CD4-positive, alpha-beta T cell treated with Interleukin-4 for 4 hours (primary cell): ENCODE measurements around the gene IFITM10.

Experiments used
- DNase-seq: peaks from one replicate; pipeline ENCODE4 v3.0.0-alpha.2; 2020

Gene IFITM10

DNA sequence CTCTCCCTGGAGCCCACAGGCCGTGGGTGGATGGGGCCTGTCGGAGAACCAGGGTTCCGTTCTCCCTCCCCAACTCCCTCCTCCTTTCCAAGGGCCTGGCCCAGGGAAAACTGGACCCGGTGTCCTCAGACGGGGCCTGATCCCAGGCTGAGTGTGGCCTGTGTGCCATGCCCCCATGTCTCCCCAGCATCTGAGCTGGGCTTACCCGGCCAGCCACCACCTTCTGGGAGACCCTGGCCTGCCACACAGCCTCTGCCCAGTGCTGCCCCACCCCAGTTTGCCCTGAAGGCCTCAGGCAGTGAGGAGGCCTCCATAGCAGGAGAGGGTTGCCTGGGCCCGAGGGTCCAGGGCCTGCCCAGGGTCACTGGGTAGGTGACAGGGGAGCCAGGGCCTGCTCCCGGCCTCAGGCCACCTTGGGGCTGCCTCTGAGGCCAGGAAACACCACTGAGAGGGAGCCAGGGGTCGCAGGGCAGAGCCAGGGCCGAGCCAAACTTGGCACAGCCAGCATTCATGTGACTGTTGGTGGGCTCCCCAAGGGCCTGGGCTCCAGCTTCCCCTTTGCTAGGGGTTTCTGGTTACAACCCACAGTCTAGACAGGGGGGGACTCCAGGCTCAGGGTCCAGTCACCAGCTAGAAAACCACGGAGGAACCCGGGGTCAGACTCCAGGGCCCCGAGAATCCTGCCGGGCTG, 590 bp upstream of the IFITM10 start:
- no peak for DNase-seq

DNA sequence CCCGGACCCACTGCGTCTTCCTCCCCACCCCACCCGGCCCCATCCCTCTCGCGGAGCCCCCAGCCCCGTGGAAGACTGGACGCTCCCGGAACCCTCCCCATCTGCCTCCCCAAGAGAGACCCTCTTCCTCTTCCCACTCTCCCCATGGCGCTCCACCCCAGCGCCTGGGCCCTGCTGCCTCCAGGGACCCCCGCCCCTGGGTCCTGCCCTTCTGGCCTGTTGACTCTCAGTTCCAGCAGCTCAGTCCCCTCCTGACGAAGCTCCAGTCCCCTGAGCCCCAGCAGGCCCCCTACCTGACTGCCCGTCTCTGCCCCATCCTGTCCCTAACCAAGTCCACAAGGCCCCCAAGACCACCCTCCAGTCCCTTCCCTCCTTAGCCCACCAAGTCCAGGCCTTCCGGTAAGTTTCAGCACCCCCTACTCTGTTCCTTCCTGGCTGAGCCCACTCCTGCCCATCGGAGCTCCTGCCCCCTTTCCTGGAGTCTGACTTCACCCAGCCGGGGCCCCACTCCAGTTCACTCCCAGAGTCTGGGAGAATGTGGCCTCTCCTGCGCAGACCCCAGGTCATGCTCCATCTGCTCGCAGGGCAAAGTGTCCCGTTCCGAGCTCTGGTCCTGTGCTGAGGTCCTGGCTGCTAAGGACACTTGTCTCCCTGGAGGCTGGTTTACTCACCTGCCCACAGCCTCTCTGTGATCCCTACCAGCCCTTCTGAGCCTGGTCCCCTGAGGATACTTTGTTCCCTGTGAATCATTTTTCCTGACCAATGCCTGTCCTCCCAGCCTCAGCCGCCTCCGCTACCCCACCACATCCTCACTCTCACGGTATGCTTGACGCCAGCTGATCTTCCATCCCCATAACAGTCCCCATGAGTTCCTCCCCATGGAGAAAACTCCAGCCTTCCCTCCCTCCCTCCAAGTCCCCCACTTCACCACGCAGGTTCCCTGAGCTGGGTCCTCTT, 722 bp downstream of the IFITM10 start:
- DNase-seq, result no peak

DNA sequence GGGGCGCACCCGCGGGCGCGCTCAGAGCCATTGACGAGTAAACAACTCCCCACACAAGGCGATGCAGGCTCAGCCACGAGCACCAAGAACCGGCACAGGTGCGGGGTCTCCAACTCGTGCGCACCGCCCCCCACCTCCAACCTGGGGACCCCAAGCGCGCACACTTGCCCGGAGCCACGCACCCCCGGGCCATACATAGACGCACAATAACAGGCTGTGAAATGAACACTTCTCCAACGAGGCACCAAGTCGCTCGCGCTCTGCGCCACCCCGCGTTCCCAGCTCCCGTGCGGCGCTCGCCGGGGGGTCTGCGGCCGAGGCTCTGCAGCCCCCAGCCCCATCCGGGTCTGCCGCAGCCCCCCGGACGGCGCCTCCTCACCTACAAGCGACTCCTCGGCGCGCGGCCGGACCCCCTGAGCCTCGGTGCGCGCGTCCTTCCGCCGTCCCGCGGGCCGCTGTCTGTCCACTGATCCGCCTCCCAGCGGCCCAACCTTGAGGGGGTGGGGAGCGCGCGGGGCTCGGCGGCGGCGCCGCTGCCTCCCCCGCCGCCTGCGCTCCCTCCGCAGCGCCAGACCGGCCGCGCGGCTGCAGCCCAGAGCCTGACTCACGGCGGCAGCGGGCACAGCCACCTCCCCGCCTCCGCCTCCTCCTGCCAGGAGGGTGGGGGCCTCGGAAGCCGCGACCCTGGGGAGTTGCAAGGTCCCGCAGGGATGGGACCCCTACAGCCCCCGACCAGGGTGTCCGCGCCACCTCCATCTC, 1.6 kb downstream of the IFITM10 start:
- DNase-seq, result no peak

DNA sequence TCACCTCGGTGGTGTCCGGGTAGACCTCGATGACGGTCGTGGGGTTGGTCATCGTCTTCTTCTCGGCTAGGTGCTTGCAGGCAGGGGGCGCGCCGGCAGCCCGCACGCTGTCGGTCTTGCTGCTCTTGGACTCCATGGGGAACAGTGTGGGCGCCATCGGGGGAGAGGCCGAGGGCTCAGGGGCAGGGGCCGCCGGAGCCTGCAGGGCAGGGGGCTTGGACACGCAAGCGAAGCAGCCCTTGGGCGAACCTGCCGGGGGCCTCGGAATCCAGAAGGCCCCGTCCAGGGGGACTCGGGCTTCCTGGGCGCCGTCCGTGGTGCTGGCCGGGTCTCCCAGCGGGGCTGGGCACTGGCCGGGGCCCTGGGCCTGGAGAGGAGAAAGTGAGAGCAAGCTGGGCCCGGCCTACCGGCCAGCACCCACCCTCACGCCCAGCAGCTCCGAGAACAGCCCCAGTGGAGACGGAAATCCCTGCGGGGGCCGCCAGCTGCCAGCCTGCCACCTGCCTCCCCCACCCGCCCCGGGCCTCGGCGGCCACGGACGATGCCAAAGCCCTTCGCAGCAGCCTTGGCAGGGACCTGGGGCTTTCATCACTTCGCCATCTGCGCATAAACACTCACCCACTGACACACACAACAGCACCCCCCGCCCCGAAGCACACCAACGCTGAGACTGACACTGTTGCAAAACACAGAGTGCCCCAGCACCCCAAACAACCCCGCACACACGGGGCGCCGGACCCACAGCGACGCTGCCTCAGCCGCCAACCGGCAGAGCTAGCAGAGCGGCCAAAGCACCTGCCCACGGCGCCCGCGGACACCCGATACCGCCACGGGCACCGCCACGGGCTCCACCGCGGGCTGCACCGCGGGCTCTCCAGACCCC, 2.4 kb downstream of the IFITM10 start:
- DNase-seq, result no peak

DNA sequence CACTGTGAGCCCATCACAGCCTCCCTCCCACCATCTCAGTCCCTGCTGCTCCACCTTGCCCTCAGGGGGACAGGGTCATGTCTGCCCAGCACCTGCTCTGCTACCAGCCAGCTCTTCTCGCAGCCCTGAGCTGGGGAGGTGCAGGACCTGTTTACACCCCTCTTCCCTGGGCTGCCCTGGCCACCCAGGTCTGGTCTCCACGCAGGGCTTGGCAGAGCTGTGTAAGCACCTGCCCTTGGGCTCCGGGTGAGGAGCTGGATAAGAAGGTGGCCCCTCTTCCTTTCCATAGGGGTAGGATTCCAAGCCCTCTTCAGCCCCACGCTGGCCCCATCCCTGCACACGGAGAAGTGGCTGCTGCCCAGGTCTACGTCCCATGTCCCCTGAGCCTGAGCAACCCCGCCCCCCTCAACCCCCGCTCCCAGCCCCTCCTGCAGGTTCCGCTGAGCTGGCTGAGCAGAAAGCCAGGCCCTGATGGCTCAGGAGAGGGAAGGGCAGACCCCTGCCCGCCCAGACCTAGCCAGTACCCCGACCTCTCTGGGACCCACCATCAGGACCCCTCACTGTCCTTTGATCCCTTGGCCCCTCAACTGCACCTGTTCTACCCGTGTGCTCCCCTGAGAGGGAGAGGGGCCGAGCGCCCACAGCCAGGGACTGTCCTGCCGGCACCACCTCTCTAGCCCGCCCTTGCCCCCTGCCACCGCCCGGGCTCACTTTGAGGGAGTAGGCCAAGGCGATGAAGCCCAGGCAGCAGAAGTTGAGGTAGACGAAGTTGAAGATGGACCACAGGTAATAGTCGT, 3.2 kb downstream of the IFITM10 start:
- DNase-seq, result no peak

DNA sequence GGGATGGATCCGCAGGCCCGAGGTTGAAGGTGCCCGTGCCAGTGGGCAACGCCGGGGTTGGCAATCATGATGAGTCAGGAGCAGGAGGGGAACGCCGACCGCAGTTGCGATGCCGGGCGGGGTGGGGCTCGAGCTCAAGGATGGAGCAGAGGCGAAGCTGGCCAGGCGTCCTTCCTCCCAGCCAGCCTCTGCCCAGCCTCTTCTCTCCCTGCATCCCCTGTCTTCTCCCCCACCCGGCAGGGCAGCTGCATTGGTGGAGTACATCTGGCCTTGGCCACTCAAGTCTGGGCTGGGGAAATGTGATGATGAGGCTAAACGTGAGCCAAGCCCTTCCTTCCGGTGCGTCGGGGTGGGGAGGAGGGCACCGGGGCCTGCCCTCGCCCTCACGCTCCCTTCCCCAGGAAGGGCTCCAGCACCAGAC, 3.9 kb downstream of the IFITM10 start:
- DNase-seq, result no peak

DNA sequence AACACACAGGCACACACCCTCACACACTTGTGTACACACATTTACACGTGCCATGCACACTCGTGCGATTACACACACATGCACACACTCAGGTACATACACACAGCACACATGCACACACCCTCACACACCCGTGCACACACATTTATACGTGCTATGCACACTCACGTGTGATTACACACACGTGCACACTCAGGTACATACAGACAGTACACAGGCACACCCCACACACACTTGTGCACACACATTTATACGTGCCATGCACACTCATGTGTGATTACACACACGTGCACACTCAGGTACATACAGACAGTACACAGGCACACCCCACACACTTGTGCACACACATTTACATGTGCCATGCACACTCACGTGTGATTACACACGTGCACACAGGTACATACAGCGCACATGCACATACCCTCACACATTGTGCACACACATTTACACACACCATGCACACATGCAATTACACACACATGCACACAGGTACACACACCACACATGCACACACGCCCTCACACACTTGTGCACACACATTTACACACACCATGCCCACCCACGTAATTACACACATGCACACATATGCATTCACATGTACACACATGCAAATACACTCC, 4.6 kb downstream of the IFITM10 start:
- DNase-seq, result no peak

DNA sequence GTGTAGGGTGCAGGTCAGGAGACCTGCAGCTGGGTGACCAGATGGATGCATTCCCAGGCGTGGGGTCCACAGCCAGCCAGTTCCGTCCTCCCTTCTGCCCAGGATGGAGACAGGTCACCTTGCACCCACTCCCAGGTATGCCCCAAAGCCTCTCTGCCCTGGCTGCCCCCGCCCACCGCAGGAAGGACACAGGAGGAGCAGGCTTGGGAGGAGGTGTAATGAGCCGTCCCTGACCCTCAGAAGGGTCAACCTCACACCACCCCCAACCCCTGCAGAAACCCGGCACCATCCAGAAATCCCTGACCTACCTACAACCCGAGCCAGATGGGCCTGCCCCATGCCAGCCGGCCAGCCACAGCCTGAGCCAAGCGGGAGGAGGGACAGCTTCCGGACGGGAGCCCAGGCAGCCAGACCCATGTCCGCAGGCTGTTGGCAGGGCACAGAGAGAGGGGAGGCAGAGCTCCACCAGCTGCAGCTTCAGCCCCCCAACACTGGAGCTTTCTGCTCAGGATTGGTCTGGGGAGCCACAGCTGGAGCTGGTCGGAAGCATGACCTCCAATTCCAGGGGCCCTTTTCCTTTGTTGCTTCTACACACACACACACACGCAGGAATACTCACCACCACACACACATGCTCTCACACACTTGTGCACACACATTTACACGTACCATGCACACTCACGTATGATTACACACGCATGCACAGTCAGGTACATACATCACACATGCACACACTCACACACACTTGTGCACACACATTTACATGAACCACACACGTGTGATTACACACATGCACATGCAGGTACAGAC, 5.3 kb downstream of the IFITM10 start:
- no peak for DNase-seq

DNA sequence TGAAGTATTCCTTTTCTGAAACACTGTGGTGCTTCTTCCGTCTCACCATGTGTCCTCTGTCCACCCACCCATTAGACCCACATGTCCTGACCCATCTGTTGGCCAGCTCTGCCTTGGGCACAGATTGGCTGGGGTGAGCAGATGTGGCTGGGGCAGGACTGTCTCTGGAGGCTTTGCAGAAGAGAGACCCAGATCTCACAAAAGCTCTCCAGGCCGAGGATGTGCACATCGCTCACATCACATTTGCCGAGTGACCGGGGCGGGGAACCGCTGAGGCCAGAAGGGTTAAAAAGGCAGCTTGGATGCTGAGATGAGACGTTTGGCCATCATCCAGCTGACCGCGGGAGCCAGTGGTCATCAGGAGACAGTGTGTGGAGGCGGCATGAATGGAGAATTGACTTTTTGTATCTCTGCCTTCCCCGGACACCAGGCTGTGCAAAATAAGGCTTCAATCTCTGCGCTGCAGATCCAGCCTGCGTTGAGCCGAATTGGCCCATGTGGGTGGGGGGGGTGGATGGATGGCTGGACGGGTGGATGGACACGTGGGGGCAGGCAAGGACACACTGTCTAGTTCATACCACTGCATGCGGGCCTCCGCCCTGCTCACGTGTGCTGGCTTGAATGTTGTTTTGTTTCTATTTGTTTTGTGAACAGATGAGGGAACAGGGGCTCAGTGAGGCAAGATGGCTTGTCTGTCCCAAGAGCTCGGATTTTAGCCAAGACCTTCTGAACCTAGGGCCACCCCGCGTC, 6.1 kb downstream of the IFITM10 start:
- no peak for DNase-seq

DNA sequence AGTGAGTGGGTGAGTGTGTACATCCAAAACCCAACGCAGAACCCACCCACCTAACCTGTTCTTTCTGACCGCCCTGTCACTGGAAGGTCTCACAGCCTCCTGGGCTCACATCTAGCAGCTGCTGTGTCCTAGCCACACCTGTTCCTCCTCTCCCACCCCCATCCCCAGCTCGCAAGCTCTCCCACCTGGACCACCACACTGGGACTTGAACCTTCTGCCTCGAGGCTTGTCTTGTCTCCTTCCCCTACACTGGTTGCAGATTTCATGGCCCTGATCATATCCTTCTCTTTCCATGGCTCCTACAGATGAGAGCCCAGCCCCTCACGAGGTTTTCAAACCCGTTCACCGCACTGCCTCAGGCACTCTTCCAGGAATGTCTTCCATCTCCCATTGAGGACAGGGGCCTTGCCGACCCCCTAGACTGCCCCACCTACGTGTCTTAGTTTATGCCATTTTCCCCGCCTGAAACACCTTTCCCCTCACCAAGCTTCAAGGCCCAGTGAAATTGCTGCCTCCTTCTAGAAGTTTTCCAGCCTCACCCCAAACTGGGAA, 6.7 kb downstream of the IFITM10 start:
- no peak for DNase-seq

DNA sequence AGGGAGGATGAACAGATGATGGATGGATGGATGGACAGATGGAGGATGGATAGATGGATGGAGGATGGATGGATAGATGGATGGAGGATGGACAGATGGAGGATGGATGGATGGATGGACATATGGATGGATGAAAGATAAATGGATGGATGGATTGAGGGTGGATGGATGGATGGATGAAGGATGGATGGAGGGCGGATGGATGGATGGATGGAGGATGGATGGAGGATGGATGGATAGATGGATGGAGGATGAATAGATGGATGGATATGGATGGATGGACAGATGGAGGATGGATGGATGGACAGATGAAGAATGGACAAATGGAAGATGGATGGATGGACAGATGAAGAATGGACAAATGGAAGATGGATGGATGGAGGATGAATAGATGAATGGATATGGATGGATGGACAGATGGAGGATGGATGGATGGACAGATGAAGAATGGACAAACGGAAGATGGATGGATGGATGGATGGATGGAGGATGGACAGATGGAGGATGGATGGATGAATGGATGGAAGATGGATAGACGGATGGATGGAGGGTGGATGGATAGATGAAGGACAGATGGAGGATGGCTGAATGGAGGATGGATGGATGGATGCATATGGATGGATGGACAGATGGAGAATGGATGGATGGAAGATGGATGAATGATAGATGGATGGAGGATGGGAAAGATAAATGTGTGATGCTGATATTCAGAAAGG, 7.4 kb downstream of the IFITM10 start:
- no peak for DNase-seq

DNA sequence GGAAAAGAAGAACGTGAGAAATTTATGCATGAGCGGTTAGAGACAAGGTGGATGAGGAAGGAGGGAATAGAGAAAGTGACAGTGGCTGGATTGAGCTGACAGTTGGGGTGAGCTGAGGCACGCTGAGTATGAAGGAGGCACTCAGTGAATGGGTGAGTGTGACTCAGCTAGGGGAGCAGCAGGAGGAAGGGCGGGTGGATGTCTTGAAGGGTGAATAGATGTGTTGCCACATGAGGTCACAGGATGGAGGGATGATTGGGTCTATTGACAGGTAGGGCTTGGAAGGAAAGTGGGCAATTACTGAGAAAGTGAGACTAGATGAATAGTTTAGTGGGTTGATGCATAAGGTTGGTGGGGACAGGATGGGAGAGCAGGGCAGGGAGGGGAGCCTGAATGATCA, 8.0 kb downstream of the IFITM10 start:
- no peak for DNase-seq

DNA sequence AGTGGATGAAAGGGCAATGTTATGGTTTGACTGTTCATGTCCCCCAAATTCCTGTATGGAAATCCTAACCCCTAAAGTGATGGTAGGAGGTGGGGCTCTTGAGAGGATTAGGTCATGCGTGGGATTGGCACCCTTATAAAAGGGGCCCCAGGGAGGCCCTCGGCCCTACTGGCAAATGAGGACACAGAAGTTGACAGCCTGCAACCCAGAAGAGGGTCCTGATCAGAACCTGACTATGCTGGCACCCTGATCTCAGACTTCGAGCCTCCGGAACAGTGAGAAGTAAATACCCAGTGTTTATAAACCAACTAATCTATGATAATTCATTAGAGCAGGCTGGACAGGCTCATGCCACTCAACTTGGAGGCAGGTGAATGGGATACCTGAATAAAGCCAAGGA, 8.7 kb downstream of the IFITM10 start:
- DNase-seq, result no peak

DNA sequence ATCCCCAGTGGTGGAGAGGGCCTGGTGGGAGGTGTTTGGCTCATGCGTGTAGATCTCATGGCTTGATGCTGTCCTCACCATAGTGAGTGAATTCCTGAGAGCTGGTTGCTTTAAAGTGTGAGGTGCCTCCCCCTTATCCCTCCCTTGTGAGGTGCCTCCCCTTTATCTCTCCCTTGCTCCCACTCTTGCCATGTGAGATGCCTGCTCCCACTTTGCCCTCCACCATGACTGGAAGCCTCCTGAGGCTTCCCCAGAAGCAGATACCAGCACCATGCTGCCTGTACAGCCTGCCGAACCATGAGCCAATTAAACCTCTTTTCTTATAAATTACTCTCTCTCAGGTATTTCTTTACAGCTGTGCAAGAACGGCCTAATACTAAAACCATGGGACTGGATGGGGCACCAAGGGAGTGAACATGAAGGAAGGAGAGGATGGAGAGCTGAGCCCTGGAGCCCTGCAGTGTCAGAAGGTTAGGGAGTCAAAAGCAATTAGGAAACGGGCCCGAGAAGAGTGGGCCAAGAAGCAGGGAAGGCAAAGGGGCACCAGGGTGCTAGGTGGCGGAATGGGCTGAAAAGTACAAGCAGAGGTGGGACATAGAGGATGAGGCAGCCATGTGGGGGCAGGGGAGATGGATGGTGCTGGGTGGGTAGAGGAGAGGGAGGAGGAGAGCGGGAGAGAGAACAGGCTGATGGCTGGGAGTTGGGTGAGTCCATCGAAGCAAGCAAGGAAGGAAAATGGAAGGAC, 9.4 kb downstream of the IFITM10 start:
- DNase-seq, result no peak

DNA sequence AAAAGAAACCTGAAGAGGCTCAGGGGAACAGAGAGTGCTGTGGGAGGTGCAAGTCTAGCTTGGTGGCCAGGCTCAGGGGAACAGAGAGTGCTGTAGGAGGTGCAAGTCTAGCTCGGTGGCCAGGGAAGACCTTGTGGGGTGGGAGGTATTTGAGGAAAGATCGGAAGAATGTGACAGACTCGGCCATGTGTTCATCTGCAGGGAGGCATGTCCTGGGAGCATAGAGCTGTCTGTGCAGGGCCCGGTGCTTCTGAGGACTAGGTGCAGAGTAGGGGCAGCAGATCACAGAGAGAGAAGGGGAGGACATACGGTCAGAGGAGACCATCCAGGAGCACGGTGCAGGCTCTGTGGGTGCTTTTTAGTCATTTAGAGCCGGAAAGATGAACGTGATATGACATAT, 10.8 kb downstream of the IFITM10 start:
- no peak for DNase-seq

DNA sequence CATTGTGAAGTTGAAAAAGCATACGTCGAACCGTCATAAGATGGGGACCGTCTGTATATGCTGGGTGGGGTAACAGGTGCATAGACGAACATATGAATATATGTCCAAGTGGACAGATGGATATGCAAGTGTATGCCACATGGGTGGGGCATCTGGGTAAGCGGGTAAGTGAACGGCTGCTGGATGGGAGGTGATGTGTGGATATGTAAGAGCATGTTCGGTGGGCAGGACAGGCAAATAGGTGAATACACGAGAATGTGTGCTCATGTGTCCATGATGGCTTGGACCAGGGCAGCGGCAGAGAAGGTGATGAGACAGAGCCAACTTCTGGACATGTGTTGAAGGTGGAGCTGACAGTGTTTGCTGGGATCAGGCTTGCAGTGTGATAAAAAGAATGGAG, 12.0 kb downstream of the IFITM10 start:
- no peak for DNase-seq

DNA sequence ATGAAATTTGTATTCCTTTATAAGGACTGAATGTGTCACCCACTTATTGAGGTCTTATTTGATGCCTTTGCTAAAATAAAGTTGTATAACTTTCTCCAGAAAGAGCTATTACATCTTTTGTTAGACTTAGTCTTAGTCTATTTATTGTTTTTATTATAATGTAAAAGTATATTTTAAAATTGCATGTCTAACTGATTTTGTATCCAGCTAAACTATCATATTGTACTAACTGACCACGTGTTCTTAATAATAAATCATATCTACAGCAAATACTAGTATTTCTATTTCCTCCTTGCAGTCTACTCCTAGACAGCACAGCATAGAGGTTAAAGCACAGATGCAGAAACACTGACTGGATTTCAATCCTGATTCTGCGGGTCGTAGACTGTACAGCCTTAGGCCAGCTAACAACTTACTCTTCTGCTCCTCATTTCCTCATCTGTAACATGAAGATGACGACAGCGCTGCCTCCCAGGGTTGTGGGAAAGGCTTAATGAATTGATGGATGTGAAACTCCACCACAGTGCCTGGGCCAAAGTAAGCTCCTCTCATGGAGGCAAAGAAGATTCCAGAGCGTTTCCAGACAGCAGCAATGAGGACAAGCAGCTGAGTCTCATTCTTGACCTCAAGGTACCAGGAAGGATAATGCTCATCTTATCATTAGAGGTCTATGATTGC, 13.2 kb downstream of the IFITM10 start:
- no peak for DNase-seq
